HCT116 (cell line): ENCODE results near the gene MDFIC2. TPM values are rescaled to one million over a fixed set of nuclear protein-coding genes. Genes with fewer than 3 reads are reported as not detected.

Experiments used
- ATAC-seq: fragments of 200-7000 bp; cut with Tn5 transposase; 2 replicates; pipeline ENCODE4 v1.9.1; 2020; ENCODE audit warnings: mild to moderate bottlenecking, moderate library complexity
- BruUV-seq: library from RNA; stranded (reverse); fragments of 400-500 nt; replicated peaks from 2 replicates; lab custom pipeline; 2021; lab: Mats Ljungman, UMichigan
- CTCF ChIA-PET: fragments of 300-600 bp; sonication (Branson Sonifier 250); formaldehyde crosslinking; loops from one replicate; lab custom pipeline; 2021; ENCODE audit warnings: antibody characterized with exemption; lab: Charles Lee
- POLR2A ChIA-PET: fragments of 300-600, 350-600 bp; sonication (Branson Sonifier 250); formaldehyde crosslinking; loops from one replicate; lab custom pipeline; 2021; ENCODE audit warnings: antibody characterized with exemption; lab: Charles Lee
- RAD21 ChIA-PET, 2 experiments: fragments of 300-600 bp; sonication (Branson Sonifier 250); formaldehyde crosslinking; loops; one replicate each; lab custom pipeline; 2023; ENCODE audit warnings: low total read pairs in 2 of 2; ENCODE audit not compliant: uncharacterized antibody in 2 of 2, unreplicated experiment in 2 of 2, low non-redundant PET in 1 of 2; lab: Charles Lee
- DNase-seq: peaks from one replicate; pipeline ENCODE4 v3.0.0-alpha.2; 2010; ENCODE audit warnings: low read depth, low spot score
- H2AFZ ChIP-seq: fragments of 200-600 bp; shearing (Covaris generic), sonication (generic); 2 replicates; pipeline ENCODE4 v1.6.1; 2017; ENCODE audit warnings: low read depth, mixed run types, mixed read lengths, antibody characterized with exemption, low read length; ENCODE audit not compliant: poor library complexity, severe bottlenecking
- H3K27ac ChIP-seq: 2 replicates; pipeline ENCODE4 v1.5.1; 2012; ENCODE audit warnings: low read depth, low read length
- H3K27me3 ChIP-seq: fragments of 200-600 bp; sonication (generic); 2 replicates; pipeline ENCODE4 v1.6.1; 2016; ENCODE audit warnings: mixed run types, low read length, mixed read lengths; ENCODE audit not compliant: insufficient read depth
- H3K36me3 ChIP-seq, 2 experiments: fragments of 200-500 bp in 1 of 2; fragments of 200-600 bp in 1 of 2; sonication (Bioruptor generic) in 1 of 2; sonication (generic) in 1 of 2; 2 replicates each; pipeline versions ENCODE4 v1.5.1 to v1.6.1; 2014 to 2016; ENCODE audit warnings: low read length in 2 of 2, inconsistent platforms in 1 of 2, mixed read lengths in 1 of 2, mixed run types in 1 of 2; ENCODE audit not compliant: insufficient read depth in 2 of 2, control insufficient read depth in 1 of 2
- H3K4me1 ChIP-seq, 2 experiments: fragments of 200-600 bp in 1 of 2; sonication (generic) in 1 of 2; 2 replicates each; pipeline versions ENCODE4 v1.5.1 to v1.6.1; 2012 to 2017; ENCODE audit warnings: low read length in 2 of 2, inconsistent platforms in 1 of 2, mild to moderate bottlenecking in 1 of 2, mixed read lengths in 1 of 2, mixed run types in 1 of 2, moderate library complexity in 1 of 2; ENCODE audit not compliant: insufficient read depth in 2 of 2, control insufficient read depth in 1 of 2
- H3K4me2 ChIP-seq: fragments of 200-600 bp; sonication (generic); 2 replicates; pipeline ENCODE4 v1.6.1; 2017; ENCODE audit warnings: mixed run types, low read length, mixed read lengths
- H3K4me3 ChIP-seq, 2 experiments: fragments of 200-600 bp in 1 of 2; sonication (generic) in 1 of 2; replicated peaks in 1 of 2; 2 replicates each; pipeline ENCODE4 v1.5.1; 2011 to 2016; ENCODE audit warnings: low read length in 2 of 2, control low read depth in 1 of 2, low read depth in 1 of 2, mild to moderate bottlenecking in 1 of 2, mixed read lengths in 1 of 2, mixed run types in 1 of 2
- H3K79me2 ChIP-seq: fragments of 200-600 bp; sonication (generic); 2 replicates; pipeline ENCODE4 v1.6.1; 2017; ENCODE audit warnings: mild to moderate bottlenecking, mixed run types, low read length, moderate library complexity, mixed read lengths; ENCODE audit not compliant: insufficient read depth
- H3K9ac ChIP-seq: fragments of 200-600 bp; sonication (generic); 2 replicates; pipeline ENCODE4 v1.6.1; 2016; ENCODE audit warnings: low read length, mixed read lengths
- H3K9me2 ChIP-seq: fragments of 200-600 bp; sonication (generic), shearing (Covaris generic); 2 replicates; pipeline ENCODE4 v1.6.1; 2017; ENCODE audit warnings: mixed run types, mild to moderate bottlenecking, moderate library complexity; ENCODE audit not compliant: insufficient read depth
- H3K9me3 ChIP-seq, 2 experiments: fragments of 200-500 bp in 1 of 2; fragments of 200-600 bp in 1 of 2; sonication (Bioruptor generic) in 1 of 2; sonication (generic) in 1 of 2; 2 replicates each; pipeline ENCODE4 v1.6.1; 2014 to 2017; ENCODE audit warnings: low read length in 2 of 2, mixed read lengths in 2 of 2, inconsistent platforms in 1 of 2, low read depth in 1 of 2, mild to moderate bottlenecking in 1 of 2, mixed run types in 1 of 2, moderate library complexity in 1 of 2; ENCODE audit not compliant: control insufficient read depth in 1 of 2, insufficient read depth in 1 of 2
- H4K20me1 ChIP-seq: fragments of 200-600 bp; sonication (generic), shearing (Covaris generic); 2 replicates; pipeline ENCODE4 v1.6.1; 2017; ENCODE audit warnings: mixed run types, mild to moderate bottlenecking, moderate library complexity; ENCODE audit not compliant: insufficient read depth
- CEBPB ChIP-seq: IDR thresholded peaks from 2 replicates; pipeline ENCODE4 v1.6.1; 2012; ENCODE audit warnings: low read depth
- EZH2 ChIP-seq: fragments of 200-600 bp; sonication (generic); IDR thresholded peaks from 2 replicates; pipeline ENCODE4 v1.6.1; 2017; ENCODE audit warnings: antibody characterized with exemption, mixed run types
- EZH2phosphoT487 ChIP-seq: fragments of 200-600 bp; IDR thresholded peaks from 2 replicates; pipeline ENCODE4 v1.6.1; 2018; ENCODE audit warnings: antibody characterized with exemption, borderline replicate concordance
- JUND ChIP-seq: IDR thresholded peaks from 2 replicates; pipeline ENCODE4 v1.6.1; 2012
- POLR2A ChIP-seq: IDR thresholded peaks from 2 replicates; pipeline ENCODE4 v1.7.0; 2011; ENCODE audit warnings: borderline replicate concordance; ENCODE audit not compliant: insufficient read depth, insufficient read length; ENCODE audit errors: extremely low read depth
- POLR2AphosphoS5 ChIP-seq: IDR thresholded peaks from 2 replicates; pipeline ENCODE4 v1.6.1; 2011; ENCODE audit warnings: mild to moderate bottlenecking, low read depth, low read length, moderate library complexity
- SIN3A ChIP-seq: IDR thresholded peaks from 2 replicates; pipeline ENCODE4 v1.6.1; 2012; ENCODE audit warnings: low read depth
- TCF7L2 ChIP-seq: IDR thresholded peaks from 2 replicates; pipeline ENCODE4 v1.7.0; 2011; ENCODE audit warnings: borderline replicate concordance, inconsistent platforms; ENCODE audit not compliant: insufficient read depth, insufficient read length; ENCODE audit errors: extremely low read depth
- intact Hi-C: fragments of 100-400 bp; cut with micrococcal nuclease; formaldehyde crosslinking; loops from 2 replicates; pipeline ENCODE4 v1.10.0; 2022
- total RNA-seq: library from RNA; stranded (reverse); gene quantifications from one replicate; pipeline ENCODE4 v1.2.1, GENCODE V29; 2021; ENCODE audit not compliant: unreplicated experiment

MDFIC2 gene
- total RNA-seq, 1 experiment from 2014 or later, result not detected

- DNase-seq (no peak), ATAC-seq (no peak)
- H3K79me2 ChIP-seq, result no peaks in the 10 kb centered on the region
- POLR2A ChIA-PET, result no interaction called here
- RAD21 ChIA-PET, result no interaction called here
- no peaks in the 10 kb centered on the region for H3K36me3 ChIP-seq
- TF ChIP-seq SIN3A, result no peak
- no peak for TF ChIP-seq CEBPB
- no peak for TF ChIP-seq POLR2AphosphoS5
- H2AFZ ChIP-seq, result no peak overlapping the region
- no peak overlapping the region for H3K4me3 ChIP-seq
- intact Hi-C loops, result no loop called here
- no TSS peak for BruUV-seq
- no peak overlapping the region for H3K9ac ChIP-seq
- no peak overlapping the region for H3K27ac ChIP-seq
- H3K27me3 ChIP-seq, result no peaks in the 10 kb centered on the region
- H3K9me2 ChIP-seq, result no peaks in the 10 kb centered on the region
- no peaks in the 10 kb centered on the region for H3K4me1 ChIP-seq
- H3K9me3 ChIP-seq, result peaks cover 0 to 7% of the 10 kb centered on the region in 2 experiments; a peak in 1 of 4 replicates
- H3K4me2 ChIP-seq, result no peak overlapping the region
- H4K20me1 ChIP-seq, result no peaks in the 10 kb centered on the region
- CTCF ChIA-PET, result no interaction called here
These were observed 85.0 kb downstream of the MDFIC2 start for GRCh38 chr3:70227437-70227836.

- ChIA-PET POLR2A (no interaction called here), RAD21 (no interaction called here), CTCF (no interaction called here)
- H3K79me2 ChIP-seq, result no peaks in the 10 kb centered on the region
- ATAC-seq (no peak), DNase-seq (no peak)
- H3K4me1 ChIP-seq, result no peaks in the 10 kb centered on the region
- no peaks in the 10 kb centered on the region for H4K20me1 ChIP-seq
- H3K4me3 ChIP-seq, result no peak overlapping the region
- no peaks in the 10 kb centered on the region for H3K36me3 ChIP-seq
- H3K27ac ChIP-seq, result no peak overlapping the region
- no peak overlapping the region for H2AFZ ChIP-seq
- H3K27me3 ChIP-seq, result no peaks in the 10 kb centered on the region
- intact Hi-C loops, result no loop called here
- peaks cover 0 to 7% of the 10 kb centered on the region in 2 experiments; a peak in 1 of 4 replicates for H3K9me3 ChIP-seq
- no peak for TF ChIP-seq EZH2
- no peak for TF ChIP-seq EZH2phosphoT487
- no peak for TF ChIP-seq TCF7L2
- no peak for TF ChIP-seq POLR2A
- no peak for TF ChIP-seq JUND
- H3K9ac ChIP-seq, result no peak overlapping the region
- BruUV-seq, result no TSS peak
- H3K9me2 ChIP-seq, result no peaks in the 10 kb centered on the region
- H3K4me2 ChIP-seq, result no peak overlapping the region
These were observed 87.3 kb downstream of the MDFIC2 start for GRCh38 chr3:70225146-70225545.
